IMR-90 (cell line): ENCODE results near the gene CST4.
A peak's percentile ranks its signal among the peaks of the same experiment; 100 is the strongest.

Experiments used
- CHD1 ChIP-seq: IDR thresholded peaks from 2 replicates; pipeline ENCODE4 v1.6.1; 2012; ENCODE audit warnings: low read depth, low read length, improper control_type of control experiment
- FOS ChIP-seq: fragments of 150-350 bp; IDR thresholded peaks from 2 replicates; pipeline ENCODE4 v1.6.1; 2016; ENCODE audit warnings: low read depth, low read length
- MXI1 ChIP-seq: IDR thresholded peaks from 2 replicates; pipeline ENCODE4 v1.6.1; 2012; ENCODE audit warnings: low read depth, mild to moderate bottlenecking, low read length, moderate library complexity, borderline replicate concordance
- POLR2A ChIP-seq: IDR thresholded peaks from 2 replicates; pipeline ENCODE4 v1.6.1; 2012; ENCODE audit warnings: mild to moderate bottlenecking, low read depth, low read length
- RAD21 ChIP-seq: IDR thresholded peaks from 2 replicates; pipeline ENCODE4 v1.6.1; 2012; ENCODE audit warnings: low read length, improper control_type of control experiment
- RCOR1 ChIP-seq: IDR thresholded peaks from 2 replicates; pipeline ENCODE4 v1.6.1; 2012; ENCODE audit warnings: mild to moderate bottlenecking, low read length, improper control_type of control experiment; ENCODE audit not compliant: insufficient replicate concordance
- RFX5 ChIP-seq: IDR thresholded peaks from 2 replicates; pipeline ENCODE4 v1.8.0; 2012; ENCODE audit warnings: low read depth, mild to moderate bottlenecking, low read length, moderate library complexity
- SMC3 ChIP-seq: fragments of 150-350 bp; IDR thresholded peaks from 2 replicates; pipeline ENCODE4 v1.6.1; 2016; ENCODE audit warnings: low read depth, mild to moderate bottlenecking, antibody characterized with exemption, low read length, moderate library complexity
- TF ChIP-seq, protein P1 (sequence below): conservative IDR thresholded peaks from 2 replicates; pipeline ENCODE4 v1.5.1; 2012; ENCODE audit warnings: mild to moderate bottlenecking, low read depth, low read length, improper control_type of control experiment
- TF ChIP-seq, protein P2 (sequence below): fragments of 150-350 bp; IDR thresholded peaks from 2 replicates; pipeline ENCODE4 v1.6.1; 2017; ENCODE audit warnings: mild to moderate bottlenecking, antibody characterized with exemption, low read length, low read depth
- TF ChIP-seq, protein P3 (sequence below): fragments of 150-350 bp; IDR thresholded peaks from 2 replicates; pipeline ENCODE4 v1.6.1; 2016; ENCODE audit warnings: low read depth, mild to moderate bottlenecking, low read length, moderate library complexity, borderline replicate concordance

GRCh38 chr20:23647346-23647745 lies 41.5 kb downstream of the CST4 start:
- TF ChIP-seq, protein P1, sequence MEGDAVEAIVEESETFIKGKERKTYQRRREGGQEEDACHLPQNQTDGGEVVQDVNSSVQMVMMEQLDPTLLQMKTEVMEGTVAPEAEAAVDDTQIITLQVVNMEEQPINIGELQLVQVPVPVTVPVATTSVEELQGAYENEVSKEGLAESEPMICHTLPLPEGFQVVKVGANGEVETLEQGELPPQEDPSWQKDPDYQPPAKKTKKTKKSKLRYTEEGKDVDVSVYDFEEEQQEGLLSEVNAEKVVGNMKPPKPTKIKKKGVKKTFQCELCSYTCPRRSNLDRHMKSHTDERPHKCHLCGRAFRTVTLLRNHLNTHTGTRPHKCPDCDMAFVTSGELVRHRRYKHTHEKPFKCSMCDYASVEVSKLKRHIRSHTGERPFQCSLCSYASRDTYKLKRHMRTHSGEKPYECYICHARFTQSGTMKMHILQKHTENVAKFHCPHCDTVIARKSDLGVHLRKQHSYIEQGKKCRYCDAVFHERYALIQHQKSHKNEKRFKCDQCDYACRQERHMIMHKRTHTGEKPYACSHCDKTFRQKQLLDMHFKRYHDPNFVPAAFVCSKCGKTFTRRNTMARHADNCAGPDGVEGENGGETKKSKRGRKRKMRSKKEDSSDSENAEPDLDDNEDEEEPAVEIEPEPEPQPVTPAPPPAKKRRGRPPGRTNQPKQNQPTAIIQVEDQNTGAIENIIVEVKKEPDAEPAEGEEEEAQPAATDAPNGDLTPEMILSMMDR: no peak
- TF ChIP-seq POLR2A (no peak), RCOR1 (no peak), FOS (peak; percentile 11; the same call in 1 of the 2 replicates), CHD1 (no peak), SMC3 (no peak), MXI1 (no peak), RFX5 (no peak), RAD21 (no peak)
- TF ChIP-seq, protein P2, sequence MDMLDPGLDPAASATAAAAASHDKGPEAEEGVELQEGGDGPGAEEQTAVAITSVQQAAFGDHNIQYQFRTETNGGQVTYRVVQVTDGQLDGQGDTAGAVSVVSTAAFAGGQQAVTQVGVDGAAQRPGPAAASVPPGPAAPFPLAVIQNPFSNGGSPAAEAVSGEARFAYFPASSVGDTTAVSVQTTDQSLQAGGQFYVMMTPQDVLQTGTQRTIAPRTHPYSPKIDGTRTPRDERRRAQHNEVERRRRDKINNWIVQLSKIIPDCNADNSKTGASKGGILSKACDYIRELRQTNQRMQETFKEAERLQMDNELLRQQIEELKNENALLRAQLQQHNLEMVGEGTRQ: no peak
- TF ChIP-seq, protein P3, sequence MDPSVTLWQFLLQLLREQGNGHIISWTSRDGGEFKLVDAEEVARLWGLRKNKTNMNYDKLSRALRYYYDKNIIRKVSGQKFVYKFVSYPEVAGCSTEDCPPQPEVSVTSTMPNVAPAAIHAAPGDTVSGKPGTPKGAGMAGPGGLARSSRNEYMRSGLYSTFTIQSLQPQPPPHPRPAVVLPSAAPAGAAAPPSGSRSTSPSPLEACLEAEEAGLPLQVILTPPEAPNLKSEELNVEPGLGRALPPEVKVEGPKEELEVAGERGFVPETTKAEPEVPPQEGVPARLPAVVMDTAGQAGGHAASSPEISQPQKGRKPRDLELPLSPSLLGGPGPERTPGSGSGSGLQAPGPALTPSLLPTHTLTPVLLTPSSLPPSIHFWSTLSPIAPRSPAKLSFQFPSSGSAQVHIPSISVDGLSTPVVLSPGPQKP: no peak
